Activated CD8-positive, alpha-beta memory T cell treated with anti-CD3 and anti-CD28 coated beads, Interleukin-2, amount 50 U/mL, for 24 hours (primary cell): ENCODE measurements around the gene DENND1A.

Experiments used
- DNase-seq: peaks from one replicate; pipeline ENCODE4 v3.0.0-alpha.2; 2020; ENCODE audit errors: extremely low read depth

Gene DENND1A

DNA sequence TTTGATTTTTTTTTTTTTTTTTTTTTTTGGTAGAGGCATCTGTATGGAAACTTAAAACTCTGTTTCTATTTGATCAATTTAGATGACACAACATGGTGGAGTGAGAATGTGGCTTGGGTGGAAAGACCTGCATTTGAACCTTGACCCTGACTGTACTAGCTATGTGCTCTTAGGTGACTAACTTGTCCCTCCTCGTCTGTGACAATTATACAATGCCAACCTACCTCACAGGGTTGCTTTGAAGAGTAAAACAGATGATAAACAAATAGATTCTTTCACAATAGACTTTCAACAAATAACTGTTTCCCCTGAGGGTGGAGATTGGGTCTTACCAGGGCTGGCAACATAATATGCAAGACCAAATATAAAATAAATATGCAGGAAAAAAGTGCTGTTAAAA is 464.6 kb downstream of the DENND1A start:
- DNase-seq: no peak

DNA sequence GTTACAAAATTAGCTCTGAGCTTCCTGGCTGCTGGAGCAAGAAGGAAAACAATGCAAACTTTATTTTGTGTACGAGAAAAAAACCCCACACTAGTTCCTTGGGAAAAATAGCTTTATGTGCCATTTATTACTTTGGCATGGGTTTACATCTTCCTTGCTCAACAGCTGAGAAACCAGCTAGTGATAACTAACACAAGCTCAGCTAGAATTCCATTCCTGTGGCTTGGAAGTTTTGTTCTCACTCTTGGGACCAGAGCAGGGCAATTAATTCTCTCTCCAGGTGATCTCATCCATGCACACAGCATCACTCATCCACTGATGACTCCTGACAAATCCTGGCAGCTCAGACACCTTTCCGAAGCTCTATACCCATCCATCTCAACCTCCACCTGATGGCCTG is 469.8 kb downstream of the DENND1A start:
- DNase-seq: no peak

DNA sequence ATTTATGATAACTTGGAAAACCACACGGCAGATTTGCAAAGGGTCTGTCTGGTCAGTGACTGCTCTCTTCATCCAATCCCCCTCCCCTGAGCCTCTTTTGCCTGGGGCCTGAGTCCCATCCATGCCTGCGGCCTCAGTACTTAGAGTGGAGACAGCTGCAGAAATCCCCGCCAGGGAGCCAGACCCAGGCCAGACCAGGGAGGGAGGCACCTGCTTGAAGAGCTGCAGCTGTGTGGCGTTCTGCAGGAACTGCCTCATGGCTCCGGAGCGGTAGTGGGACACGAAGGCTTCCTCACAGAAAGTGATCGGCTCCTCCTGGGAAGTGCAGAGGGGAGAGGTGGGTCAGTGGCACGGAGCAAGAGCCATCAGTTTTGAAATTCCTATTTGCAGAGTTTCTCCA is 472.3 kb downstream of the DENND1A start:
- no peak for DNase-seq

DNA sequence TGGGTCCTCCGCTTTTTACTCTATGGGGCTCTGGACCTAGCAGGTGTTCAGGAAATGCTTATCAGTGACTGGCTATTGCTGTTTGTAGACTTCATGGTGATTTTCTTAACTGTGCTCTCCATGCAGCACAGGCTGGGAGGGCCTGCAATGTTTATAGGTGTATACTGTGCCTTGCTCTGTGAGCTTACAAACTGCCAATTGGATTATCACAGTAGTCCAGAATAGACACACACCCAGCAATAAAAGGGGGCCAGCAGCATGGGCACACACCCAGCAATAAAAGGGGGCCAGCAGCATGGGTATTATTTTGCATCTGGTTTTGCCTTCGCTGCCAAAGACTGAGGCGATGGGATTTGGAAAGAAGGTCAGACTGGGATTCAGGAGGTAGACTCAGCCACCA is 473.9 kb downstream of the DENND1A start:
- DNase-seq: no peak

DNA sequence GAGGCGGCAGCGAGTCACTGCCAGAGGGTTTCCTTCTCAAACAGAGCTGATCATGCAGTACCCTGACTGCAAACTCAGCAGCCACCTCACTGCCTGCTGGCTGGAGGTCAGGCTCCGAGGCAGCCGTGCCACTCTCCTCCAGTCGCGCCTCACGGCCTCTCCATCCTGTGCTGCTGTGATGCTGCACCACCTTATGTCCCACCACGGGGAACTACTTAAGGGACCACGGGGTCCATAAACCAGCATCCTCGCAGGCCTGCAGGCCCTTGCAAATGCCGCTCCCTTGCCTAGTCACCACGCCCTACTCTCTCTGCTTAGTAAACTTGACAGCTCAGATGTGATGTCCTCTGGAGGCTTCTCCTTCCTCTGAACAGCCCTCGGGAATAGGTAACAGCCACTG is 474.7 kb downstream of the DENND1A start:
- no peak for DNase-seq

DNA sequence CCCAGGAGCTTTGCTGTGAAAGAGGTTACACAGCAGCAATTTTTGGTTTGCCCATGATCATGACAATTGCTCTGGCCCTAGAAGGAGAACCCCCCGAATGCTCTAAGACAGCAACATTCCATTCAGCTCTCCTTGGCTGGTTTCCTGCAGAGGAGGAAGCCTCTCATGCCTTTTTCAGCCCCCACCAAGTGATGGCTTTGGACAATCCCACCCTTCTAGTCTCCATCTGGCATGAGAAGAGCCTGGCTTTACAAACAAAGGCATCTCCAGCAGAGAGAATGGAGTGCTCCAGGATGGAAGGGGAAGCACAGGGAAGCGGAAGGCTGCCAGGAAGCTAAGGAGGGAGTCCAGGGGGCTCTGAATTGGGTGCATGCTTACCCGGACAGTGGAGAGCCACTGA is 475.6 kb downstream of the DENND1A start:
- no peak for DNase-seq

DNA sequence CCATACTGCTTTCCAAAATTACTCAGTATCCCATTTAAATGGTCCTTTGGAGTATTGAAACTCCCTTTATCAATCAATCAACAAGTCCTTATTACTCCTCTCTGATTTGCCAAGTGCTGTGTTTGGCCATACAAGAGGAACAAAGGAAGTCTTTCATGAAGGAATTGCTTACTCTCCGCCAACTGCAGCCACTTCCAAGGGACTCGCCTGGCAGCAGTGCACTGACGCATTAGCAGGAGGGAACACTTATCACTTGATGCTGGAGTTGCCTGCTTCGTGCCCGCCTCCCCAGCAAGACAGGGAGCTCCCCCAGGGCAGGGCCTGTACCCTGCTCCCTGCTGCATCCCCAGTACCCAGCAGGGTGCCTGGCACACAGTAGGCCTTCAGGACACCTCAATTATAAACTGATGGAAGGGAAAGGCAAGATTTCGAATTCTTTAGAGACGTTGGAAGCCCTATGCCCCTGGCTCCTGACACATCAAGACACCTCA is 476.1 kb downstream of the DENND1A start:
- DNase-seq: no peak

DNA sequence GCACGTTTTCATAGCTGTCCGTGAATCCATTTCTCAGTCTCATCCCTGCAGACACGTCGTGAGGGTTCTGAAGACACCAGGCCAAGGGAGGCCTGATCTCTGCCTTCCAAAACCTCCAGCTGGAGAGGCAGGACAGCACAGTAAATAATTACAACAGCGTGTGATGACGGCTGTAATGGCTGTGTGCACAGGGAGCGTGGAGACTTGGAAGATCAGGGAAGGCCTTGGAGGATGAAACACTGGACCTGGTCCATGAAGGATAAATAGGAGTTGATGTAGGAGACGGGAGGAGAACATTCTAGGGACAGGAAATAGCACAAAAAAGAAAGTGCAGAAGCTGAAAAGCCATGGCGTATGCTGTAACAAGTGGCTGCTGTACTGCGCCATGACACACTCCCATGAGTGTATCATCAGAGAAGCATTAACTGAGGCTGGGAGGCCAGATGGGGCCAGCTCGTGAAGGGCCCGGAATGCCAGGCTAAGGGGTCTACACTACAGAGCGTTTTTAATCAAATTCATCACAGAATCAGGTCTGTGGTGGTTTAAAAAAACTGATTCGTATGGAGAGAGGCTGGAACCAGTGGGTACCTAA is 476.8 kb downstream of the DENND1A start:
- no peak for DNase-seq

DNA sequence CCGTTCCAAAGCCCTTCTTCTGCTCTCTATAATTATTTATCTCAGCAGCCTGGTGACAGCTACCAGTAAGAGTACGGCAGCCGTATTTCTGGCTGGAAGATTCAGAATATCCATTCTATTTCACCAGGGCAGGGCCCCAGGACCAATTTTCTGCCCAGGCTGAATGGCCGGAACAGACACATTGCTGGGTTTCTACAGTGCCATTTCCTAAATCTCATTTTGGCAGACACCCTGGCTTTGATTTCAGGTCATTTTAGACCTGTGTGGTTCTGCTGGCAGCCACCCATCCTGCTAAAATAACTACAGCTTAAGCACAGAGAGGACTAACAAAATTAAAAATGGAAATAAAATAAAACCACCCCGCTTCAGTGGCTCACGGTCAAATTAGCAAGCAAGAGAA is 478.9 kb downstream of the DENND1A start:
- DNase-seq: no peak

DNA sequence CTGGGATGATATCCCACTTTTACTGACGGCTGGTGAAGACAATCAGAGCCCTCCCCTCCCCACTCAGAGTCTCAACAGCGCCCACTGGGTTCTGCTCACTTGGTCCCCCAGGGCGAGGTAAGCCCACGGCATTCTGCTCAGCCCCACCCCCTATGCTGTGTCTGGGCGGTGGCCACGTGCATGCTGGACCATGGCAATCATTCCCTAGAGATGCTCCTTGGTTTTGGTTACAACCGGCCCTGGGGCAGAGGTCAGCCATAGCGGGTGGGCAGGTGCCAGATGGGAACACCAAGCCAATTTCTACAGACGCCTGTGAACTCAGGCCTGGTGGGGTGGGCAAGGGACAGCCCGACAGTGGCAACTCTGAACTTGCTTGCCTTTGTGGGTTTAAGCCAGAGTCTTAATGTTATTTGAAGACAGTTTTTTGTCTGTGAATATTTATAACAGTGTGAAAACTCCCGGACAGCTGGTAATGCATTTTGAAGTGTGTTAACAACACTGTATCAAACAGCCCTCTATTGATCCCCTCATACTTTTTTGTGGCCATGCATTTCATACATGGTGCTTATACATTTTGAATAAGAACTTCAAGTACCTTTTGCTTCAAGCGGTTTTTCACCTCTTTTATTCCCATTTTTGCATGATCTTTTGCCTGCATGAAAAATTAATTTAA is 479.7 kb downstream of the DENND1A start:
- no peak for DNase-seq

DNA sequence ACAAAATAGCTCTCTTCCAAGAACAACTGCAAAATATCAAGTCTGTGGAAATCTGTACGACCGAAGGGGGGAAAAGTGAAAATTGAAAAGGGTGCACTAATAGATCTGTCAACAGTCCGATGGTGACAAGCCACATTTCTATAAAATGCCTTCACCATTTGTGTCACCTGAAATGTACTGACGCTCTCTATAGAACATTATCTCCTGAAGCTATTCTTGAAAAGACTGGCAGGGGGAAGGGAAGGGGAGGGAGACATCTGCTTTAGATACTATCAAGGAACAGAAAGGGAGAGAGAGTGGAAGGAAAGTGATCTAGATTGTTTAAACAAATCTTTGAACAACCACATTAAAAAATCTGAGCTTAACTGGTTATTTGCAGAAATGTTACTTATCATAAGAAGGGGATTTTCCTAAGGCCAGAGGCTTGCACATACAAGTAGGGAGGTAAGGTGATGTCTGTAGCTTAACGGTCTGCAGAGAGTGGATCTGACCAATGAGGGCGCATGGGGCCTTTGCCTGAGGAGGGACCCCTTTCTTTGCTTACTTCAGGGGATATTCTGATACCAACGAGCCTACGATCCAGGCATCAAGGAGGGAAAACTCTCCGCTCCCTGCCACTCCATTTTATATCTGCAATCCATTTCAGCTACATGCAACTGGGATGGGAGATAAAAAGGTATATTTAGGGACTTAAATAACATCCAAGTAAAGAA is 481.8 kb downstream of the DENND1A start:
- no peak for DNase-seq

DNA sequence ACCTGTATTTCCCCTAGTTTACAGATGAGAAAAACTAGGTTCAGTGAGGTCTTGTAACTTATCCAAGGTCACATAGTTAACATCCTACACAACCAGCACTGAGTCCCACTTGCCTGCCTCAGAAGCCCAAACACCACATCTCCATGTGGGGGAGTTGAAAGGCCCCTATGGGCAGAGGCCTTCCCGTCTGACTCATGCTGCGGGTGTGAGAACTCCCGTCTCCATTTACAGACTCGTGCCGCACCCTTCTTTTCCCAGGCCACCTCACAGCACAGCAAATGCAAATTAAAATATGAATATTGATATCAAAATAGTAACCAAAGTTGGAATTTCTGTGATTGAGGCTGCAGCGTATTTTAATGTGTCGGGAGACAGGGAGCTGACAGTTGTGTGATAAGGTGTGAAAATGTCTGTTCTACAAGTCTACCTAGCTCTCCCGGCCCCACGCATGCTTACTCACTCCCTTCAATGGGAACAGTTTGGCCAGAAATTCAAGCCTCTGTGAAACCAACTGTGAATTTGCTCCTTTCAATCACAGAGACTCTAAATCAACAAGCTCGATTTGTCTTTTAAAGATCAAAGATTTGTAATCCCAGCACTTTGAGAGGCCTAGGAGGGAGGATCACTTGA is 483.8 kb downstream of the DENND1A start:
- no peak for DNase-seq

DNA sequence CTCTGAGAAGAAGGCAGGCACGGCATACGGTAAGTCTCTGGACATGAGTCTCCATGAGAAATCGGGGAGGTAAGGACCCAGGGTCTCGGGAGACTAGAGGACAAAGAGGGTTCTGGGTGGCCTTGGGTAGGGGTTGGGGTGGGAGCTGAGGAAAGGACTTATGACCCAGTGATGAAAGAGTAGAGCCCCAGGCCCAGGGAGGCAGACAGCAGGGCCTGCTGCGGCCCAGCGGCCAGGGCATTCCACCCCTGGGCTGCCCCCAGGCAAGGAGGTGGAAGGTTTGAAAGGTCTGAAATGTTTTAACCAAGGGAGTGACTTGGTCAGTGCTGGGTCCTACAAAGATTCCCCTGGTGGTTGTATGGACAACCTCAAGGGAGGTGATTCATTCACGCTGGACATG is 484.8 kb downstream of the DENND1A start:
- no peak for DNase-seq

DNA sequence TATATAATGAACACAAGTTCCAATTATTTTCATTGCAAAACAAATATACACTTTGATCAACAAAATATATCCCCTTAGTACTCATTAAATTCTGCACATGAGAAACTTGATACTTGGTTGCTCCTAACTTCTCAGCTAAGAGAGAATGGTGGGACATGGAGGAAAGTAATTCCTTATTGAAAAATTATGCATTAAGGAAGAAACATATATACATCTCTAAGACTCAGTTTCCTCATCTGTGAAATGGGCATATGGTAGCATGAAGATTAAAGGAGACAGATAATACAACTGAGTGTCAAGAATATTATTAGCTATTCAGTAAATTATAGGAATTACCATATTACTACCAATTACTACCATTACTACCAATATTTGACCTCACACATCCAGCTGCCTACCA is 488.2 kb downstream of the DENND1A start:
- no peak for DNase-seq

DNA sequence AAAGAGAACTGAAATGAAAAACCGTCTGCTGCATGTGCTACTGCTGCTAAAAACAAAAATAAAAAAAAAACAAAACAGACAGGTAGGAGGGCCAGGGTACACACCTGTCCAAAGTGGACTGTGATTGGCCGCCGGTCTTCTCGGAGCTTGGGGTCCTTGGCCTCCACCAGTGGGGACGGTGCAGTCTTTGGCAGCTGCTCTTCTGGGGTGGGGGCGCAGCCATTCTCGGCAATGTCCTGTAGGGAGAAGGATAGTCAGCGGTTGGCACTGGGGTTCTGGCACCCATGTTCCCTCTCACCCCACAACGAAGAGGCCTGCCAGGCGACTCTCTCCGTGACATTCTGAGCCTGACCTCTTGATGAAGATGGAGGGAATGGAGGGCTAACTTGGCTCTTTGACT is 489.7 kb downstream of the DENND1A start:
- DNase-seq: no peak

DNA sequence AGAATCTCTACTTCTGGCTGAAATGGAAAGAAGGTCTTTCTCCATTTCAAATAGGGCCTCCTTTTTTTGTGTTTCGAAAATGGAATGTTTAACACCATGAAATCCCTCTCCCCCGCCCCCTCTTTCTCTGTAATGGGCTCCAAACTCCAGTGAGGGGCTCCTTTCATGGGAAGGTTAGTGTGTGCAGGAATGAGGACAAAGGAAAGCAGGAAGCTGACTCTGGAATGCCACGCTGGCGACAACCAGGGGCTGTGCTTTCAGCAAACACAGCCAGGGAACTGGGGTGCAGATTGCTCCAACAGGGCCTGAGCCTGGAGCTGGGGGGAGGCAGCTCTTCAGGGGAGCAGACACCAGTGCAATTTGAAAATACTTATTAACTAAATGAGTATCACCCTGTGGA is 491.1 kb downstream of the DENND1A start:
- no peak for DNase-seq

DNA sequence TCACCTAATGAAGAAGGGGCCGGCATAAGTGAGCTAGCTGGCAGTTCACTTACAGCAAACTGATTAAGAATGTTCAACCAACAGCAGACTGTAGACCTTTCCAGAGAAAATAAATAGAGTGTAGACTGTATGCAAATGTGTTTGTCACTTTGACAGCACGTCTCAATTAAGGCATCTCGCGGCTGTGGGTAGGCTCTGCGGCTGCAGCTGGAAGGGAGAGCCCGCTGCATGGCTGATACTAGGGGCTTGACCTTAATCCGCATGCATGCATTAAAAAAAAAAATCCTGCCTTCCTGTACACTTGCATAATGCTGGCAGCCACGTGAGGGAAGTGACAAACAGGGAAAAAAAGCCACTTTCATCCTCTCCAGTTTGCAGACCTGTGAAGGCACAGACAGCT is 491.6 kb downstream of the DENND1A start:
- no peak for DNase-seq

DNA sequence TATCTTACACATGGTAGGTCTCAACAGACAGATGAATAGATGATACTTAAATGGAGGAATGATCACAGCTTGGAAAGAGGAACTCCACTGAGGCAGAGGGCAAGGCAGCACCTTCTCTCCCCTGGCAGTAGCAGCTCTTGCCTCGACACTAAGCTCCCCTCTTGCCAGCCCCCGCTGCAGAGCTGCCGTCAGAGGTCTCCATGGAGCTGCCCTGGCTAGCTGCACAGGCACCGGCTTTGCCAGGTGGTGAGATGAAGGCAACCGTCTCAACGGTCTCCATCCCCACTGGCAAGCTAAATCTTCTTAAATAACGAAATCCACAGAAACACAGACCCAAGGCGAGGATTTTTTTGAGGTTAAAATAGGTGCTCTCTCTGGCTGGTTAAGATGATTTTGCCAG is 492.7 kb downstream of the DENND1A start:
- no peak for DNase-seq

DNA sequence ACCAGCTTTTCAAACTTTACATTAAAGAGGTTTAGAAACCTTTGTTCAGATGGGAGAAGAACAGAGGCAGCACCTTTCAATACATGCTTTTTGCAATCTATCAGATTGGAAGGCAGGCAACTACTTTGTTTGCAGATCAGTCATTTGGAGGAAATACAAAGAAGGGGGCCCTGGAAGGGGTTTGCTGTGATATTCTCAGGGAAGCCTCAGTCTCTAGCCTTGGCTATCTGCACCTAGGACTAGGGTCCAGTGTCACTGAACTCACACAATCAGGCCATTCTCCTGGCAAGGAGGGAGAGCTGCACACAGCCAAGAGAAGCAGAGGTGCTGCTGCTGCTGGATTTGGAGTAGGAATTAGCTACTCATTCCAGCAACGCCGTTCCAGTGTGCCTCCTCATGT is 494.5 kb downstream of the DENND1A start:
- DNase-seq: no peak

DNA sequence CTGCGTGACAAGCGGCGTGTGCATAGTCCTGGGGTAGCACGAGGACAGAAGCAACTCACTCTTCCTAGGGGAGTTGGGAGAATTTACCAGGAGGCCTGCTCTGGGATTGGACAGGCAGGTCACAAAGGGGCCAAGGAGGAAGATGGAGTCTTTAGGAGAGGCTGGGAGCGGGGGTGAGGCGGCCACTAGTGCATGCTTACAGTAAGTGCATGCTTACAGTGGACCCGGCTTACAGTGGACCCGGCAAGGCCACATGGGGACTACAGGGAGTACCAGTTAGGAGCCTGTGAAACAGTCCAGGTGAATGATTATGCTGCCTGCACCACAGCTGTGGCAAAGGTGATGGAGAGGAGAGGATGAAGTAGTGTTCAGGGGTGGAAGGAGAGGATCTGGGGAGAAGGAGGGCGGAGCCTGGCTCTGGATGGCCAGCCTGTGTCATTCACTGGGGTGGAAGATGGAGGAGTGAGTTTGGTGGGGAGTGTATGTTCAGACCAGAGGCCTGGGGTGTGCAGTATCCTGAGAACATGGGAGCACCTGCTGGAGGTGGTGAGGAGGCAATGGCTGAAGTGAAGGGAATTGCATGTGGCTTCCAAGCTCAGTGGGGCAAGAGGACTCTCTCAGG is 495.2 kb downstream of the DENND1A start:
- DNase-seq: no peak

DNA sequence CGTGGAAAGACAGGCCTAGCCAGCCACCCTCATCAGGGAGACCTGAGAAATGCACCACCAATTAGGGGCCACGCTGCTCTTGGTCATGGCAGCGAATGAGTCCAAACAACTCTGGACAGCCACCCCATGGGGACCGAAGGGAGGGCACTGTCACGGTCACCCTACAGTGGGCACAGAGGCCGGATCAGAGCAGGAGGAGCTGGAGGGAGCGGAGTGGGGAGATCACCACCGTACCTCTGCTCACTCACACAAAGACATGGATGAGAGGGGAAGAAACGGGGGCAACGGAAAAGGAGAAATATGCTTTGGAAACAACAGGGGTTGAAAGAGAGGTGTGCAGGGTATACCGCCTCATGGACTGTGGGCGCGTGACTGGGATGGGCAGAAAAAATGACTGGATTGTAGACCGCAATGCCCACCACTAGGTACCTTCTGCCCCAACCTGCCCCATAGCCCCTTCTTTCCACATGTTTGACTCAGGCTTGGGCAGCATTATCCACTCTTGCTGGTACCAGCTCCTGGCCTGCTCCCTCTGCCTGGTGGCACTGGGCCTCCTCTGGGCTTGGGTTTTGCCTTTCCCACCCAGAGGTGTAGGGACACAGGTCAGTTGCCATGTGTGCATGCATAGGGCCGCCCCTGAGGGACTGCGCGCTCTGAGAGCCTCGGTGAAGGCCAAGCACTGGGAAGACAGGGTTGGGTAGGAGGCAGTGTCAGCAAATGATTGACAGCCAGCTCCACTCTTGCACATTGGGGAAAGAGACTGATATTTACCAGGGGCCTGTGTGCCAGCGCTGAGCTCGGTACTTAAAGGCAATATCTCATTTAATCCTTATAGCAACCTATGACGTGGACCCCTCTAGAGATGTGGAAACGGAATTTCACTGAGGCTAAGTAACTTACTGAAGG is 497.3 kb downstream of the DENND1A start:
- DNase-seq: no peak
